Erythroblast (primary cell): ENCODE measurements around the gene PLEKHA5.

Source experiments
- GATA1 ChIP-seq: IDR thresholded peaks from 2 replicates; pipeline ENCODE4 v1.6.1; 2011; ENCODE audit warnings: low read depth, mild to moderate bottlenecking, control low read depth, low read length, moderate library complexity
- POLR2A ChIP-seq: IDR thresholded peaks from 2 replicates; pipeline ENCODE4 v1.6.1; 2011; ENCODE audit warnings: mild to moderate bottlenecking, low read length

DNA sequence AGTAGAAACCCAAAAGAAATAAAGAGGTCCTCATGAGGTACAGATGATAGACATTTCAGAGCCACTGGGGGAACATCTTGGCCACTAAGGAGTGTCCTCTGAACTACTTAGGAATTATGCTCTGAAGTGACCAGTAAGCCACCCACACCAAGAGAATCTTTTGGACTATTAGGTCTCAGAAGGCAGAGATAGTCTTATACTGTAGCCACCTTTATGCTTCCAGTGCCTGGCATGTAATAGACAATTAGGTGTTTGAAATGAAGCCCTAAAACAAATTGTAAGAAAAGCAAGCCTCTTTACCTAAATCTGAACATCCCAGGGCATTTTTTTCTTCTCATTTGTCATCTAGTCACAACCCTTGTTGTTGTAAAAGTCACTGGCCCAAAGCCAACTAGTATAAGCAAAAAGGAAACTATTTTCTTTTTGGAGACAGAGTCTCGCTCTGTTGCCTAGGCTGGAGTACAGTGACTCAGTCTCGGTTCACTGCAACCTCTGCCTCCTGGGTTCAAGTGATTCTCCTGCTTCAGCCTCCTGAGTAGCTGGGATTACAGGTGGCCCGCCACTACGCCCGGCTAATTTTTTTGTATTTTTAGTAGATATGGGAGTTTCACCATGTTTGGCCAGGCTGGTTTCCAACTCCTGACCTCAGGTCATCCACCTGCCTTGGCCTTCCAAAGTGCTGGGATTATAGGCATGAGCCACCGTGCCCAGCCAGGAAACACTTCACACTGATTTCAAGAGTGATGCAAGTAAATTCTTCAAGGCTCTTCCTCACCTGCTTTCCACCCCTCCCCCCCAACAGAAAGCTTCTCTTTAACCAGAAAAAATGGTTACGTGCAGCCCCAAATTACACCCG is 11.1 kb downstream of the PLEKHA5 start:
- TF ChIP-seq POLR2A = no peak
- TF ChIP-seq GATA1 = no peak
